Peyer's patch (tissue), 4 donors: ENCODE measurements around the gene FPR2. TPM values are rescaled to one million over a fixed set of nuclear protein-coding genes. Genes with fewer than 3 reads are reported as not detected.
"Not testable (repeated sequence)": the region's sequence is repeated elsewhere in the genome, so short reads cannot be mapped to it uniquely, and the experiment has no call there.

Experiments used
- DNase-seq, 3 donors: peaks; one replicate each; pipeline ENCODE4 v3.0.0-alpha.2; 2017 to 2019
- H3K27ac ChIP-seq, 4 donors: fragments of 200-600 bp; sonication (generic); one replicate each; pipeline ENCODE4 v1.5.1; 2016 to 2019
- H3K27me3 ChIP-seq, 2 donors: fragments of 200-600 bp; sonication (generic); one replicate each; pipeline ENCODE4 v1.5.1; 2019
- H3K36me3 ChIP-seq, 3 donors: fragments of 200-600 bp; sonication (generic); one replicate each; pipeline ENCODE4 v1.5.1; 2016 to 2019
- H3K4me1 ChIP-seq, 4 donors: fragments of 200-600 bp; sonication (generic); one replicate each; pipeline ENCODE4 v1.5.1; 2016 to 2019
- H3K4me3 ChIP-seq, 4 donors: fragments of 200-600 bp; sonication (generic); 1 replicate in 3 of 4; 2 replicates in 1 of 4; pipeline ENCODE4 v1.5.1; 2016 to 2019; ENCODE audit warnings: mild to moderate bottlenecking in 1 of 4
- H3K9me3 ChIP-seq, 4 donors: fragments of 200-600 bp; sonication (generic); one replicate each; pipeline ENCODE4 v1.5.1; 2016 to 2019; ENCODE audit warnings: mild to moderate bottlenecking in 1 of 4
- POLR2A ChIP-seq, 2 donors: fragments of 450-650 bp; IDR thresholded peaks; one replicate each; pipeline ENCODE4 v1.5.1; 2017; ENCODE audit warnings: antibody characterized with exemption in 2 of 2, mild to moderate bottlenecking in 2 of 2, moderate library complexity in 2 of 2
- total RNA-seq, 4 donors: library from RNA; depleted of rRNA; stranded (reverse); fragments of >200 nt; gene quantifications; one replicate each; pipeline ENCODE4 v1.1.0, GENCODE V29; 2016
- TF ChIP-seq, protein P1 (sequence below), 6 experiments: fragments of 450-650 bp in 4 of 6; fragments of 200-600 bp in 2 of 6; sonication (generic) in 1 of 6; IDR thresholded peaks; one replicate each; pipeline ENCODE4 v1.5.1; 2017 to 2019; ENCODE audit warnings: antibody characterized with exemption in 6 of 6, mild to moderate bottlenecking in 3 of 6, moderate library complexity in 1 of 6

FPR2 gene
- total RNA-seq, 4 donors from 2014 or later, result 1.9 TPM; not detected in 3

DNA sequence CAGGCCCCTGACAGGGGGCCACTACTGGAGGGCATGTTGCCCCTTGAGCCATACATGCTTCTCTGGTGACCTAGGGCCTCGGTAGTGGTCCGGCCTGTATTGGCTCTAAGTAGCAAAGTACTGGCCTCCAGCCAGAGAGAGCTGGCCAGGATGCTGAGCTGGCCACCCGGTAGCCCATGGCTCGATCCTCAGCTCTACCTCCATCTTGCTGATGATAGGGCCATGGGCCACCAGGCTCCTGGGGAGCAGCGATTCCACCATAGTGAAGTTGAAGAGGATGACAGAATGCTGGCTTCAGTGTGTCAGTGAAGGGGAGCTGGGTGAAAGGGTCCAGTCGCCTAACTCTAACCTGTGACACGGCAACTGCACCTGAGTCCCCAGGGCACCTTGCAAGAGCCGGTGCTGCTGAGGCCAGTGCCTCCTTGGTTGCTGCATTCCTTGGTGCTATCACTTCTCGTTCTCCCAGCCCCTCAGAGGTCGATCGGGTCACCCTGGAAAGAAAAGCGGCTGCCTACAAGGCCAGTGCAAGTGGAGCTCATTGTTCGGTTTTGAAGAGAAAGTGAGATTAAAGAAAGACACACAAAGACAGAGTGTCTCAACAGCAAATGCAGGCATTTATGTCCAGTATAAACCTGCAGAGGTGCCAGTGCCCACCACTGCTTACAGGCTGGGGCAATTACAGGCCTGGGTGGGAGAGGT, 38.9 kb downstream of the FPR2 start:
- Histone ChIP-seq H3K9me3 (no peaks in the 10 kb centered on the region), H3K4me3 (no peak overlapping the region), H3K4me1 (no peaks in the 10 kb centered on the region), H3K36me3 (no peaks in the 10 kb centered on the region), H3K27ac (peak overlapping the region; percentile 24 to 75 (median 59)), H3K27me3 (no peaks in the 10 kb centered on the region)
- TF ChIP-seq, protein P1, sequence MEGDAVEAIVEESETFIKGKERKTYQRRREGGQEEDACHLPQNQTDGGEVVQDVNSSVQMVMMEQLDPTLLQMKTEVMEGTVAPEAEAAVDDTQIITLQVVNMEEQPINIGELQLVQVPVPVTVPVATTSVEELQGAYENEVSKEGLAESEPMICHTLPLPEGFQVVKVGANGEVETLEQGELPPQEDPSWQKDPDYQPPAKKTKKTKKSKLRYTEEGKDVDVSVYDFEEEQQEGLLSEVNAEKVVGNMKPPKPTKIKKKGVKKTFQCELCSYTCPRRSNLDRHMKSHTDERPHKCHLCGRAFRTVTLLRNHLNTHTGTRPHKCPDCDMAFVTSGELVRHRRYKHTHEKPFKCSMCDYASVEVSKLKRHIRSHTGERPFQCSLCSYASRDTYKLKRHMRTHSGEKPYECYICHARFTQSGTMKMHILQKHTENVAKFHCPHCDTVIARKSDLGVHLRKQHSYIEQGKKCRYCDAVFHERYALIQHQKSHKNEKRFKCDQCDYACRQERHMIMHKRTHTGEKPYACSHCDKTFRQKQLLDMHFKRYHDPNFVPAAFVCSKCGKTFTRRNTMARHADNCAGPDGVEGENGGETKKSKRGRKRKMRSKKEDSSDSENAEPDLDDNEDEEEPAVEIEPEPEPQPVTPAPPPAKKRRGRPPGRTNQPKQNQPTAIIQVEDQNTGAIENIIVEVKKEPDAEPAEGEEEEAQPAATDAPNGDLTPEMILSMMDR (IDR thresholded peaks at IDR 0.05), result no peak
- TF ChIP-seq POLR2A (IDR thresholded peaks at IDR 0.05), result no peak
- DNase-seq, result no peak

DNA sequence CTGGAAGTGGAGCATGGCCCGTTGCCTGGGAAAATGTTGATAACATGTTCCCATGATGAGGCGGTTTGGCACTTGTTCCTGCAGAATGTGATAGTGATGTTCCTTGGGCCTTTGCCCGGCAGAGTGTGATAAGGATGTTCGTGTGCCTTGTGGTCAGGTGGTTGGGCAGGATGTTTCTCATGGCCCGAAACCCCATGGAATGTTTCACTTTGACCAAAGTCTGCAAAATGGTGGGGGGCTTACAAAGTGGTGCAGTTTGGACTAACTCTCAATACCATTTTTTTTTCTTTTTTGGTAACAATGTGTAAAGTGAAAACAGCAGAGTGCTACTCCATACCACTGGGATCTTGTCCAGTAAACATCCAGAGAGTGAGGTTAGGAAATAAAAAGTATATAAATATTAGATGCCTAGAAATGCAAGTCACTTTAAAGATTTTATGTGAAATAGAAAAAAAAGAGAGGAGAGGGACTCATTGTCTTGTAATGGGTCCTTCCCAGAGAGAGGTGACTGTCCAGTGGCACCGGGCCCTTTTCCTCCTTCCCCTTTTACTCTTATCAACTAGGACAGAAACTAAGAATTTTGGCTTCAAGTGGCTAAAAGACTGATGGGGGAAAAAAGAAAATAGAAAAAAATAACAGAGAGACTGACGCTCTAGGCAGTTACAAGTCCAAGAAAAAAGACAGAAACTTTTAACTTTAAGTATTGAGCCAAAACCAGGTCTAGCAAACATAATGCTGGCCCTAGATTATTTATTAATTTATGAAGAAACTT, 39.7 kb downstream of the FPR2 start:
- Histone ChIP-seq H3K4me3 (no peak overlapping the region), H3K27me3 (no peaks in the 10 kb centered on the region), H3K4me1 (no peaks in the 10 kb centered on the region), H3K36me3 (no peaks in the 10 kb centered on the region), H3K9me3 (no peaks in the 10 kb centered on the region), H3K27ac (peak overlapping the region in 2 of 4 donors; percentile 6 to 75)
- no peak for DNase-seq
- no peak for TF ChIP-seq POLR2A (IDR thresholded peaks at IDR 0.05)
- TF ChIP-seq, protein P1 (IDR thresholded peaks at IDR 0.05), result no peak

DNA sequence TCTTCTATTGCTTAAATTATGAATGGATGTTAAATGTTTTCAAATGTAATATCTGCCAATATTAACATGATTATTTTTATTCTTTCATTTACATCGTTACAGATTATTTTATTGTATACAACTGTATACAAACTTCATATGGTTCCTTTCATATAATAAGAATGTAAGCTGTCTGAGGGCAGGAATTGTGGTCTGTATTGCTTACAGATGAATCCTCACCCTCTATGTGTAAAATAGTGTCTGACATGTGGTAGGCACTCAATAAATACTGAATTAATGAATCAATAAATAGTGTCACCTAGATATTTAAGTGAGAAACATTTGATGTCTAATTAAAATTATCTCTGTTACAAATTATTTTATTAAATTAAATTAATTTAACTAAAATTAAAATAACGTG, 41.8 kb downstream of the FPR2 start:
- H3K27ac ChIP-seq, result no peak overlapping the region
- no peaks in the 10 kb centered on the region for H3K9me3 ChIP-seq
- no peak overlapping the region for H3K4me3 ChIP-seq
- DNase-seq, result no peak
- H3K27me3 ChIP-seq, result no peaks in the 10 kb centered on the region
- H3K4me1 ChIP-seq, result no peaks in the 10 kb centered on the region
- TF ChIP-seq, protein P1 (IDR thresholded peaks at IDR 0.05), result no peak
- TF ChIP-seq POLR2A (IDR thresholded peaks at IDR 0.05), result no peak
- H3K36me3 ChIP-seq, result no peaks in the 10 kb centered on the region

DNA sequence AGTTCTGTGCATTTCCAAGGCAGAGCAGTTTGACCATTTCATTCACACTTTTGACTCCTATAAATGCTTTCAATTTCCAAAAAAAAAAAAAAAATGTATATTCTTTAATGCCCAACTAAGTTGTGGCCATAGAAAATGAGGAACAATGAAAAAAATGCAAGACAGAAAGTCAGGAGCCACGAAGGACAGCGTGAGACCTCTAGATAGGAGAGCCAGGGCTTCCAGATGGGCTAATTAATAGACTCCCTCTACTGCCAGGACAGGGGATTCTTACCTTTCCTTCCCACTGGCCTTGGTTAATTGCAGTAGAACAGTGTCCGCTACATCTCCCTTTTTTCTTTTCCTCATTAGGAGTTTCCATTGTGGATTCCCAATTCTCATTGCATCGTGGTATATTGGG, 42.5 kb downstream of the FPR2 start:
- no peaks in the 10 kb centered on the region for H3K9me3 ChIP-seq
- no peaks in the 10 kb centered on the region for H3K36me3 ChIP-seq
- H3K27me3 ChIP-seq, result no peaks in the 10 kb centered on the region
- peak overlapping the region in 1 of 4 donors; percentile 29 for H3K27ac ChIP-seq
- no peak for TF ChIP-seq POLR2A (IDR thresholded peaks at IDR 0.05)
- TF ChIP-seq, protein P1 (IDR thresholded peaks at IDR 0.05), result no peak
- no peak overlapping the region for H3K4me3 ChIP-seq
- DNase-seq, result no peak
- H3K4me1 ChIP-seq, result no peaks in the 10 kb centered on the region

DNA sequence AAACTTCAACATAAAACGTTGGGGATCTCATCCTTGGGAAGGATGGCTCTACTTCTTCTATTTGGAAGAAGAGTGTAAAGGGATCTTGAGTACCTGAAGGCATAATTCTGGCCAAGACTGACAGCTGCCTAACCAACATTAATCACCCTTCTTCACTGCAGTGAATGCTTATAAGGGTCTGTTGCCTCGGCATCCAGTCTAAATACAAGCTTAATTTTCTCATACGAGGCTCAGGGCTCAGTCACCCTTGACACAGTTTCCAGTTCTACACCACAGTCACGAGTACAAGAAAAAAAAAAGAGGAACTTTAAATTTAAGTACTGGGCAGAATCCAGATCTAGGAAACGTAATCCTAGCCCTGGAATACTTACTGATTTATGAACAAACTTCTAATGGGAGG, 43.0 kb downstream of the FPR2 start:
- H3K36me3 ChIP-seq, result no peaks in the 10 kb centered on the region
- H3K27me3 ChIP-seq, result no peaks in the 10 kb centered on the region
- TF ChIP-seq, protein P1 (IDR thresholded peaks at IDR 0.05), result no peak
- no peak for TF ChIP-seq POLR2A (IDR thresholded peaks at IDR 0.05)
- DNase-seq, result no peak
- H3K27ac ChIP-seq, result peak overlapping the region in 1 of 4 donors; percentile 29
- no peaks in the 10 kb centered on the region for H3K9me3 ChIP-seq
- no peaks in the 10 kb centered on the region for H3K4me1 ChIP-seq
- H3K4me3 ChIP-seq, result no peak overlapping the region

DNA sequence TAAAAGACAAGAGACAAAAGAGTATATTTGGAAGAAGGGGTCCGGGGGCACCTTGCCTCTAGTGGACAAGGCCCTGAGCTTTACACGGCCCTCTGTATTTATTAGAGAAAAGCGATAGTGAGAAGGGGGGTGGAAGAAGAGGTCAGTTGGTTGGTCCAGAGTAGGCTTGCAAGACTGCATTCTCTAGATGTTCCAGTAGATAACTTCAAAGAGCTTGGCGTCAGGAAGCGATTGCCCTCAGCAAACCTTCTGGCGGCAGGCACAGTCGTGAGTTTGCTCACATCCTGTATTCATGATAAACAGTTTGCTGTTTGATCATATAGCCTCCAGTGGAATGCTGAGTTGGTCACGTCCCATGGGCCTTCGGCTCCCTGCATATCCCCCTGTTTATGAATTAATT, 43.8 kb downstream of the FPR2 start:
- H3K36me3 ChIP-seq, H3K4me1 ChIP-seq, H3K4me3 ChIP-seq, DNase-seq, H3K9me3 ChIP-seq, H3K27me3 ChIP-seq: not testable (repeated sequence)
- H3K27ac ChIP-seq, result peak overlapping the region in 1 of 4 donors; percentile 41

DNA sequence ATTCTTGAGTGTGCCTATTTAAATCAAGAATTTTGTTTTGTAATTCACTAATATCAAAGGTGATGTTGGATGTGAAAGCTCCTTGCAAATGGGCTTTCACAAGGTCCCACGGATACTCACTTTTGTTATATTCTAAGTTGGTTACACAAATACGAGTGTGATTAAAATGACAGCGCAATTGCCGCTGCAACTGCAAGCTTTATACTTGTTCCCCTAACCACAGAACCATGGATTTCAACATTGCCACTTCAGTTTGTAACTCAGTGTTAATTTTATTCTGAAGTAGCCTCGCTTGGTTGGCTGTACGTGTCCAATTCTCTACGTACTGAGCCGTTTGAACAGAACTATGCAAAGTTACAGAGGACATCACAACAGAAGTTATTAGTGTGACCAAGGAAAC, 44.4 kb downstream of the FPR2 start:
- H3K4me3 ChIP-seq, DNase-seq, H3K36me3 ChIP-seq, H3K9me3 ChIP-seq, H3K4me1 ChIP-seq, H3K27me3 ChIP-seq: not testable (repeated sequence)
- H3K27ac ChIP-seq, result peak overlapping the region in 1 of 4 donors; percentile 41

DNA sequence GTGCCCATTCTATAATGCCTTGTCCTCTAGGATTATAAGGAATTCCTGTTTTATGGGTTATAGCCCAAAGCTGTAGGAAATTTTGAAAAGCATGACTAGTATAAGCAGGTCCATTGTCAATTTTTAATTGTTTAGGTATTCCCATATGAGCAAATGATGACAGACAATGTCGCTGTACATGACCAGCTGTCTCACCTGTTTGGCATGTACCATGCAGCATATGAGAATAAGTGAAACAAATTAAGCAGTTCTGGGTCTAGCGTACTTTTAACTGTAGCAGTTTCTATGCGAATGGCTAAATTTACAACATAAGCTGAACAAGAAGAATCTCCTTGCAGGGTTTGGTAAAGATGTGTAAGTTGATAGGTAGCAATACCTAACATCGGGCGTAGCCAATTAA, 45.6 kb downstream of the FPR2 start:
- H3K4me3 ChIP-seq, H3K9me3 ChIP-seq, DNase-seq, H3K36me3 ChIP-seq, H3K27me3 ChIP-seq, H3K4me1 ChIP-seq, H3K27ac ChIP-seq: not testable (repeated sequence)
